NCI-H82 treated with DMSO at 0.1 percent for 48 hours (cell line): ENCODE measurements around the gene SLITRK4.

Experiments used
- DNase-seq: peaks from one replicate; lab custom pipeline; 2025; ENCODE audit not compliant: unreplicated experiment; lab: John Stamatoyannopoulos, UW

SLITRK4 gene

GRCh38 chrX:143635915-143636314 is at the start of gene SLITRK4:
TSS of gene SLITRK4 (minus strand) at chrX:143636101. CDS start at chrX:143631108, 4,993 bp downstream.
- DNase-seq: no peak

DNA sequence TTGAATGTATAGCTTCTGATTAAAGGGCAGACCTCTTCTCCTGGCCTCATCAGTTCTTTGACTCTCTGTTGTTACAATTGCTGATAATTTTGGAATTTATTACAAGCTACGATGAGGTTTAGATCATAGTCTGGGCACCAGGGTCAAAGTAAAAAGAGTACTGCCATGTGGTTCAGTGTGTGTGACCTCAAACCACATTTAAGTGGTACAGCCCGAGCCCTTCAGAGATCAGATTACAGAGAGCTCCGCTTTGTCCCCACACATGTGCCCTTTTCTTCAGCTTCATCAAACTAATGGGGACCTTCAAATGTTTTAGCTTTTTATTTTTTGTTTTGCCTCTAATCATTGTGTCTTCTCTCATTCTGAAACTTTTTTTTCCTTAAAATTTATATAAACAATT is 47.6 kb upstream of the SLITRK4 start:
- no peak for DNase-seq

DNA sequence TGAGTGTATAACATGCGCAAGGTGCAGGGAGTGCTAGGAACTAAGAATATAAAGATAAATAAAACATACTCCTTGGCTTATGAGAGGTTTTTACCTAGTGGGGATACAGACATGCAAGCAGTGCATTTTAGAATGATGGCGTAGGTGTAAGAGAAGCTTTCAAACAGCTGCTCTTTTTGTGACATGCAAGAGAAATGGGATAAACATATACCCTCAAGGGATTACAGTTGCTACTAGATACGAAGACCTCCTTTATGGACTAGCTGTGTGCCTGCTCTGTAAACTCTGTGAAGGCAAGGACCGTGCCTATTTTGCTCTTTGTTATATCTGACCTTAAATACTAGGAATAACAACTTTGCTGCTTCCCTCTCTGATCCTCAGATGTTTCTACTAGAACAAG is 39.0 kb upstream of the SLITRK4 start:
- DNase-seq: no peak

- DNase-seq: no peak
Measured at GRCh38 chrX:143669395-143669794, 33.5 kb upstream of the SLITRK4 start.

DNA sequence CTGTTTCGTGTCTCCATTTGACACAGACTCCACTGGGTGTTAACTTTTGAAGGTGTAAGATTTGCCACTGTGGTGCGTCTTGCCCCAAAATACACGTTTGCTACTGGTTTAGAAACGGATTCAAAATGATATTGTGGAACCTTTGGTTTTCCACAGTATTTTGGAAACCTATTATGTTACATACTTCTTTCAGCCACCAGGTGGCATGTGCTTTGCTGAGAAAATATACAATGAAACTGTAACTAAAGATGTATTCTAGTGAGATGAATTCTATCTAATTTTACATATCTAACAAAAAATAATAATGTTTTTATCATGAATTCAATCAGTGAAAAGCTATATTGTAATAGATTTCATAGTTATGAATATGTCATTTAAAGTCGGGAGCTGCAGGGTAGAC is 28.4 kb upstream of the SLITRK4 start:
- DNase-seq: no peak

GRCh38 chrX:143663755-143664154 is 27.9 kb upstream of the SLITRK4 start:
- no peak for DNase-seq

DNA sequence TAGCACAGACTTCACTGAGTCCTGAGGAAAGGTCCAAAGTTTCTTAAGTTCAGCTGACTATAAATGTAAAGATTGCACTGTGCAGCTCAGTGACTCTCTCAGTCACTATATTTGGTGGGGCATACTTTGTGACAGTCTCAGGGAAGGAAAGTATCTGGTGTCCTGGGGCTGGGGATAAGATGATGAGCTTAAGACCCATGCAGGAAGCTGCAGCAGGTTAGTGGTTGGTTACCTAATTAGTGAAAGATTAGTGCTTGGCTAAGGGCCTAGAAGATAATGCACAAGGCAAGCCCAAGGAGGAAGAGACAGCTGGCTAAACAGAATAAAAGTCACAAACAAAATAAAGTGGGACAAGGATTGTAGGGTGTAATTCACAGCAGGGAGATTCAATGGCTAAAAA is 25.4 kb upstream of the SLITRK4 start:
- peak; percentile 69 for DNase-seq

- DNase-seq: peak; percentile 21
Measured at GRCh38 chrX:143648705-143649104, 12.8 kb upstream of the SLITRK4 start.

- DNase-seq: no peak
Measured at GRCh38 chrX:143642426-143642825, 6.5 kb upstream of the SLITRK4 start.

GRCh38 chrX:143636831-143637230 is 930 bp upstream of the SLITRK4 start:
- no peak for DNase-seq

- DNase-seq: no peak
Measured at GRCh38 chrX:143634663-143635455, 1.0 kb downstream of the SLITRK4 start.

DNA sequence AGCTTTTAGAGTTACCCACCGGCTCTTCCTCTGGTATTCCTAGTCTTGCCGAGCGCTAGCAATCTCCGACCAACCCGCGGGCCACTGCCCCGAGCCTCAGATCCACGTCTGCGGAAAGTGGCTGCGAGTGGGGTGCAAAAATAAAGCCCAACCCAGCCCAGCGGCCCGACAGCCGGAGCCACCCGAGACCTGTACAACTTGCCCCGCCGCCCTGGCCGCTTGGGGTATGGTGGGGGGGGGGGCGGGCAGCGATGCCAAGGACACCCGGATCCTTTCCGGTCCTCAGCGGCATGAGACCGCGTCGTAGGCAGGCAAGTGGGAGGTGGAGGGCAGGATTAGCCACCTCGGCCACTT is 1.6 kb downstream of the SLITRK4 start:
- DNase-seq: no peak

- DNase-seq: no peak
Measured at GRCh38 chrX:143633461-143634308, 2.2 kb downstream of the SLITRK4 start.

- no peak for DNase-seq
Measured at GRCh38 chrX:143632625-143633410, 3.1 kb downstream of the SLITRK4 start.

DNA sequence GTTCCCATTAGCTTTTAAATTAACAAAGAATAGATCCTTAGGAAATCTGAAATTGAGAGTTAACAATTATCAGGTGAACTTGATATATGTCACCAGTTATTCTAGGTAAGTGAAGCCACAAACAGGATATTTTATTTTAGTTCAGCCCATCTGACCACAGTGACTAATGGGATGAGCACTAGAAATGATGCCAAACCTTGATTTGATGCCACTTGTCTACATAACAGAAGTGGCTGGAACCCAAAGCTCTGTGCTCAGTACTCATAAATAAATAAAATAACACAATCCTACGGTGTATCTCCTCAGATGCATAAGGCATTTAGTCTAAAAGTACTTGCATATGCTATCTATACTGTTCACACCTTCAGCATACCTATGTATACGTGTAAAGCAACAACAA is 12.2 kb downstream of the SLITRK4 start:
- DNase-seq: no peak

- DNase-seq: no peak
Measured at GRCh38 chrX:143621276-143621675, 14.6 kb downstream of the SLITRK4 start.

DNA sequence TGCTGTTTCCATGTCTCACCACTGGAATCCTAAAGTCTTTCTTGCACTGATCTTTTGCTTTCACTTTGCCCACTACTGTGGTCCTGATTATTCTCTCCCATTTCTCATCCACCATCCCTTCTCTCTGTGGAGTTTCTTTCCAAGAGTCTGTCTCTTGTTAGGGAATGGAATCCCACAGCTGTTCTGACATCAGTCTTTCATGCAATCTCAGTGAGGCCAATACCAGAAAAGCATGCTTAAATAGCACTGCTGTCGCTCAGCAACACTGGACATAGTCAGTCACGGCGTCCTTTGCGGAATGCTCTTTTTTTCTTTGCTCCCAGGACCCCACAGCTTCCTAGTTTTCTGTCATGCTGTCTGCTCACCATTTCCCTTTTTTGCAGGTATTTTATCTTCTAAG is 20.1 kb downstream of the SLITRK4 start:
- DNase-seq: no peak

- DNase-seq: no peak
Measured at GRCh38 chrX:143601809-143602208, 34.1 kb downstream of the SLITRK4 start.

GRCh38 chrX:143581240-143581639 is 54.7 kb downstream of the SLITRK4 start:
- DNase-seq: no peak

DNA sequence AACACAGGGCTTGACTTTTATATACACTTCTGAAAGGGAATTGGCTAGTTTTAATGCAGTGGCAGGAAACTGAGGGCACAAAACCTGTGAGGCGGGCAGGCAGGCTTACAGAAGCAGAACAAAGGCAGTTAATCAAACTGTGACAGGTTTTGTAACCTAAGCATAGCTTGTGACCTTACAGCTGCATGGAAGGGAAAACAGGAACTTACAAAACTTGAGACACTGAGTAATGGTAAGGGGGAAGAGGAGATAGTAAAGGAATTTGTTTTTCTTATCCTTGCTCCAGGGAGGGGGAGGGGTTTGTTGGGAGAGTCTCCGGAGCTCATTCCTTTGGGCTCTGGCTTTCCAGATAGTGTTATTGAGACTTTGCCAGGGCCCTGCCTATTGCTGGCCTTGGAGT is 55.6 kb downstream of the SLITRK4 start:
- no peak for DNase-seq
